Fibroblast of villous mesenchyme (primary cell): Measurements from ENCODE around the gene IFNA13. TPM values are rescaled to one million over a fixed set of nuclear protein-coding genes. Genes with fewer than 3 reads are reported as not detected.

Experiments used
- total RNA-seq: library from RNA; depleted of rRNA; stranded (reverse); fragments of >200 nt; gene quantifications from 2 replicates; pipeline ENCODE4 v1.2.3, GENCODE V29; 2012

IFNA13 gene
- total RNA-seq, 1 donor, result not detected

Other genes starting within 250 kb of the IFNA13 start
- not detected in 2 replicates for gene IFNW1, start 226.2 kb downstream of the IFNA13 start, total RNA-seq
- gene IFNA21, start 201.4 kb downstream of the IFNA13 start, total RNA-seq, result not detected in 2 replicates
- not detected in 2 replicates for gene IFNA4, start 180.5 kb downstream of the IFNA13 start, total RNA-seq
- not detected in 2 replicates for gene IFNA7, start 165.9 kb downstream of the IFNA13 start, total RNA-seq
- not detected in 2 replicates for gene IFNA10, start 160.9 kb downstream of the IFNA13 start, total RNA-seq
- gene IFNA16, start 150.7 kb downstream of the IFNA13 start, total RNA-seq, result not detected in 2 replicates
- not detected in 2 replicates for gene IFNA17, start 139.8 kb downstream of the IFNA13 start, total RNA-seq
- gene IFNA14, start 128.1 kb downstream of the IFNA13 start, total RNA-seq, result not detected in 2 replicates
- under 0.01 TPM in 1 of 2 replicates, not detected in the other for gene IFNA5, start 62.7 kb downstream of the IFNA13 start, total RNA-seq
- gene KLHL9, start 32.7 kb downstream of the IFNA13 start, total RNA-seq, result 34.8 and 57.9 TPM in 2 replicates
- not detected in 2 replicates for gene IFNA6, start 17.2 kb downstream of the IFNA13 start, total RNA-seq
- not detected in 2 replicates for gene IFNA2, start 17.3 kb upstream of the IFNA13 start, total RNA-seq
- not detected in 2 replicates for gene IFNA8, start 41.1 kb upstream of the IFNA13 start, total RNA-seq
- gene IFNA1, start 72.4 kb upstream of the IFNA13 start, total RNA-seq, result not detected in 2 replicates
- 1.7 and 2.3 TPM in 2 replicates for gene IFNE, start 114.3 kb upstream of the IFNA13 start, total RNA-seq